Measurements from ENCODE around the gene GNG7. TPM values are rescaled to one million over a fixed set of nuclear protein-coding genes. Genes with fewer than 3 reads are reported as not detected.

GNG7 gene
- 0.01 to 0.11 TPM (median 0.06 TPM) in 3 replicates for polyA plus RNA-seq
- polyA plus RNA-seq (2011; ENCODE audit: low read depth): 0.40 TPM
- polyA plus RNA-seq (2011; cell fraction: cytosol; rRNA removed): 0.02 and 0.06 TPM in 2 replicates
- 0.09 and 0.10 TPM in 2 replicates for polyA plus RNA-seq (2011; cell fraction: nucleus; rRNA removed)
- 0.04 and 0.07 TPM in 2 replicates for polyA plus RNA-seq (2012; ENCODE audit: low replicate concordance)
- 0.03 TPM in 1 of 3 replicates, not detected in the others for polyA minus RNA-seq
- not detected for polyA minus RNA-seq (2011; cell fraction: cytosol; rRNA and poly(A)+ RNA removed)
- polyA minus RNA-seq (2011; cell fraction: nucleus; rRNA and poly(A)+ RNA removed): not detected in 2 replicates

DNA sequence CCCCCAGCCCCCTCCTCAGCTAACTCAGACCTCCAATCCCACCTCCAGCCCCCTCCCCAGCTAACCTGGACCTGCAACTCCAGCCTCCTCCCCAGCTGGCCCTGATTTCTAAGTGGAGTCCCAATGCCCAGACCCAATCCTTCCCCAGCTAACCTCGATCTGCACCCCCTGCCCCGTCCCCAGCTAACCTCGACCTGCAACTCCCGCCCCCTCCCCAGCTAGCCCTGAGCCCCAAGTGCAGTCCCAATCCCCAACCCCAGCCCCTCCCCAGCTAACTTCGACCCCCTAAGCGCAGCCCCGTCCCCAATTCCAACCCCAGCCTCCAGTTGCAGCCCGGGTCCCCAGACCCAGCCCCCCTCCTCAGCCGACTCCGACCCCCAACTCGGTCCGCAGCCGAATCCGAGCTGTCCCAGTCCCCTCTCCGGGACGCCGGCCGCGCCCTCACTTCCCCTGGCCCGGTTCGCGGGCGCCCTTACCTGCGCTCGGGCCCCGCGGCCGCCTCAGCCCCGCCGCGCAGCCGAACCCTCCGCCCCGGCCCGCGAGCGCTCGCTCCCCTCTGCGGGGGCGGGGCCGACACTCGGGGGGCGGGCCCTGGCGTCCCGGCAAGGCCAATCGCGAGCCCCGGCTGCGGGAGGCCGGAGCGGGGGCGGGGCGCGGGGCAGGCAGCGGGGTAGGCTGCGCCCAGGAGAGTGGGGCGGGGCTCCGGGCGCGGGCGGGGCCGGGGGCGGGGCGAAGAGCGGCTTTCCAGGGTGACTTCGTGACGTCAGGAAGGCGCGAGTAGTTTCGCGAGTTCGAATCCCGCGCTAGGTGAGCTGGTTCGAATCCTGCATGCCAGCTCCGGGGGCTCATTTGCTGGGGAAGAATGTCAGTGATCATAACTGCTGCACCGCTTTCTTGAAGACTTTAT lies at the start of gene GNG7:
Gene GNG7 (minus strand): TSS at position 525 of the 907 bp plus-strand sequence. CDS start 182,006 bp downstream, outside the sequence.
- Histone ChIP-seq H3K27ac (ENCODE audit: control insufficient read depth, insufficient read depth, low read length) (no peak within 1 kb of the TSS), H3K9ac (ENCODE audit: control insufficient read depth, extremely low read depth, insufficient read depth, low read length) (no peak within 1 kb of the TSS), H3K27me3 (ENCODE audit: control insufficient read depth, extremely low read depth, insufficient read depth, low read length) (peaks cover 26% of the 10 kb centered on the region), H3K4me2 (ENCODE audit: control insufficient read depth, extremely low read depth, insufficient read depth, low read depth, low read length) (peak within 1 kb of the TSS; percentile 66), H3K9me1 (ENCODE audit: control insufficient read depth, extremely low read depth, insufficient read depth, low read length) (no peaks in the 10 kb centered on the region), H3K79me2 (ENCODE audit: control insufficient read depth, insufficient read depth, low read length) (no peaks in the 10 kb centered on the region), H2AFZ (ENCODE audit: control insufficient read depth, low read length) (no peak within 1 kb of the TSS), H4K20me1 (ENCODE audit: control insufficient read depth, extremely low read depth, insufficient read depth, low read length) (no peaks in the 10 kb centered on the region), H3K4me3 (ENCODE audit: control insufficient read depth in 2 of 3, extremely low read depth in 1 of 3, insufficient read depth in 2 of 3, low read depth in 1 of 3, low read length in 3 of 3) (peak within 1 kb of the TSS; percentile 47 to 55 (median 55)), H3K36me3 (ENCODE audit: control insufficient read depth in 2 of 2, extremely low read depth in 1 of 2, insufficient read depth in 2 of 2, low read length in 2 of 2) (no peaks in the 10 kb centered on the region), H3K9me3 (ENCODE audit: control insufficient read depth, low read depth, low read length) (no peaks in the 10 kb centered on the region), H3K4me1 (ENCODE audit: control insufficient read depth, extremely low read depth, insufficient read depth, low read length) (no peaks in the 10 kb centered on the region)
- TF ChIP-seq, protein P1, sequence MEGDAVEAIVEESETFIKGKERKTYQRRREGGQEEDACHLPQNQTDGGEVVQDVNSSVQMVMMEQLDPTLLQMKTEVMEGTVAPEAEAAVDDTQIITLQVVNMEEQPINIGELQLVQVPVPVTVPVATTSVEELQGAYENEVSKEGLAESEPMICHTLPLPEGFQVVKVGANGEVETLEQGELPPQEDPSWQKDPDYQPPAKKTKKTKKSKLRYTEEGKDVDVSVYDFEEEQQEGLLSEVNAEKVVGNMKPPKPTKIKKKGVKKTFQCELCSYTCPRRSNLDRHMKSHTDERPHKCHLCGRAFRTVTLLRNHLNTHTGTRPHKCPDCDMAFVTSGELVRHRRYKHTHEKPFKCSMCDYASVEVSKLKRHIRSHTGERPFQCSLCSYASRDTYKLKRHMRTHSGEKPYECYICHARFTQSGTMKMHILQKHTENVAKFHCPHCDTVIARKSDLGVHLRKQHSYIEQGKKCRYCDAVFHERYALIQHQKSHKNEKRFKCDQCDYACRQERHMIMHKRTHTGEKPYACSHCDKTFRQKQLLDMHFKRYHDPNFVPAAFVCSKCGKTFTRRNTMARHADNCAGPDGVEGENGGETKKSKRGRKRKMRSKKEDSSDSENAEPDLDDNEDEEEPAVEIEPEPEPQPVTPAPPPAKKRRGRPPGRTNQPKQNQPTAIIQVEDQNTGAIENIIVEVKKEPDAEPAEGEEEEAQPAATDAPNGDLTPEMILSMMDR (optimal IDR thresholded peaks at IDR 0.05 in 1 of 3, IDR thresholded peaks at IDR 0.05 in 1 of 3, conservative IDR thresholded peaks at IDR 0.05 in 1 of 3; ENCODE audit: extremely low read depth in 1 of 3, insufficient read depth in 2 of 3, low read length in 3 of 3): no peak
- no peak for TF ChIP-seq EZH2 (IDR thresholded peaks at IDR 0.05; ENCODE audit: low read length)
- FAIRE-seq (no peak), DNase-seq (ENCODE audit: low read depth, low spot score) (peak; percentile 17)
- dilution Hi-C loops (cut with MboI; ENCODE audit: extremely low pct_ligation_motif_present, low sequenced_read_pairs): no loop called here

DNA sequence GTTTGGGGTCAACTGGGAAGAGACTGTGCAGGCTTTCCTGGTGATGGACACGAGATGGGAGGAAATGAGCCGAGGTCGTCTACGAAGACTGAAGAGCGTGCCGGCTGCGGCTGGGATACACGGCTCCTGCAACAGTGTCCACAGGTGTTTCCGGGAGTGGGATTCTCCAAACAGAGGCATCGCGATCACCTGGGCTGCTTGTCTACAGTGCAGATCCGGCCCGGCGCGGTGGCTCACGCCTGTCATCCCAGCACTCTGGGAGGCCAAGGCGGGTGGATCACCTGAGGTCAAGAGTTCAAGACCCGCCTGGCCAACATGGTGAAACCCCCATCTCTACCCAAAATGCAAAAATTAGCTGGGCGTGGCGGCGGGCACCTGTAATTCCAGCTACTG lies 48.9 kb upstream of the GNG7 start:
- Histone ChIP-seq H3K79me2 (ENCODE audit: control insufficient read depth, insufficient read depth, low read length) (no peaks in the 10 kb centered on the region), H3K27me3 (ENCODE audit: control insufficient read depth, extremely low read depth, insufficient read depth, low read length) (no peaks in the 10 kb centered on the region), H3K4me2 (ENCODE audit: control insufficient read depth, extremely low read depth, insufficient read depth, low read depth, low read length) (no peak overlapping the region), H2AFZ (ENCODE audit: control insufficient read depth, low read length) (no peak overlapping the region), H4K20me1 (ENCODE audit: control insufficient read depth, extremely low read depth, insufficient read depth, low read length) (no peaks in the 10 kb centered on the region), H3K36me3 (ENCODE audit: control insufficient read depth in 2 of 2, extremely low read depth in 1 of 2, insufficient read depth in 2 of 2, low read length in 2 of 2) (peaks cover 8 to 13% of the 10 kb centered on the region in 2 experiments), H3K4me3 (ENCODE audit: control insufficient read depth in 2 of 3, extremely low read depth in 1 of 3, insufficient read depth in 2 of 3, low read depth in 1 of 3, low read length in 3 of 3) (no peak overlapping the region), H3K27ac (ENCODE audit: control insufficient read depth, insufficient read depth, low read length) (no peak overlapping the region), H3K9me1 (ENCODE audit: control insufficient read depth, extremely low read depth, insufficient read depth, low read length) (no peaks in the 10 kb centered on the region), H3K9me3 (ENCODE audit: control insufficient read depth, low read depth, low read length) (no peaks in the 10 kb centered on the region), H3K4me1 (ENCODE audit: control insufficient read depth, extremely low read depth, insufficient read depth, low read length) (no peaks in the 10 kb centered on the region), H3K9ac (ENCODE audit: control insufficient read depth, extremely low read depth, insufficient read depth, low read length) (no peak overlapping the region)
- no peak for TF ChIP-seq EZH2 (IDR thresholded peaks at IDR 0.05; ENCODE audit: low read length)
- dilution Hi-C loops (cut with MboI; ENCODE audit: extremely low pct_ligation_motif_present, low sequenced_read_pairs): no loop called here
- FAIRE-seq (no peak), DNase-seq (ENCODE audit: low read depth, low spot score) (no peak)
